M059J (cell line): Measurements from ENCODE around the gene CACHD1. TPM values are rescaled to one million over a fixed set of nuclear protein-coding genes. Genes with fewer than 3 reads are reported as not detected.
A peak's percentile ranks its signal among the peaks of the same experiment; 100 is the strongest.

ENCODE experiments used
- DNase-seq: peaks from one replicate; pipeline ENCODE4 v3.0.0-alpha.2; 2012; ENCODE audit warnings: low read depth
- total RNA-seq: library from RNA; depleted of rRNA; stranded (reverse); fragments of >200 nt; shearing (Covaris generic); gene quantifications from 2 replicates; pipeline ENCODE4 v1.2.3, GENCODE V29; 2014

Gene CACHD1
- total RNA-seq, 1 experiment from 2014 or later, result 2.1 TPM

GRCh38 chr1:64549464-64550239 is 79.7 kb downstream of the CACHD1 start:
- DNase-seq, result no peak

- DNase-seq, result no peak
These were observed 80.6 kb downstream of the CACHD1 start for GRCh38 chr1:64550510-64550909.

- DNase-seq, result no peak
These were observed 81.1 kb downstream of the CACHD1 start for GRCh38 chr1:64550946-64551605.

GRCh38 chr1:64553285-64553684 is 83.4 kb downstream of the CACHD1 start:
- DNase-seq, result no peak

GRCh38 chr1:64555947-64556346 is 86.0 kb downstream of the CACHD1 start:
- DNase-seq, result no peak

GRCh38 chr1:64561993-64562392 is 92.1 kb downstream of the CACHD1 start:
- no peak for DNase-seq

GRCh38 chr1:64563958-64564565 is 94.1 kb downstream of the CACHD1 start:
- no peak for DNase-seq

GRCh38 chr1:64564891-64565290 is 95.0 kb downstream of the CACHD1 start:
- no peak for DNase-seq

GRCh38 chr1:64567426-64568170 is 97.7 kb downstream of the CACHD1 start:
- DNase-seq, result no peak

GRCh38 chr1:64568171-64568450 is 98.2 kb downstream of the CACHD1 start:
- no peak for DNase-seq

GRCh38 chr1:64569411-64569810 is 99.5 kb downstream of the CACHD1 start:
- no peak for DNase-seq

GRCh38 chr1:64570267-64570855 is 100.4 kb downstream of the CACHD1 start:
- no peak for DNase-seq

- DNase-seq, result no peak
These were observed 102.4 kb downstream of the CACHD1 start for GRCh38 chr1:64572222-64572900.

- peak; percentile 10 for DNase-seq
These were observed 104.4 kb downstream of the CACHD1 start for GRCh38 chr1:64574301-64574700.

GRCh38 chr1:64575881-64576676 is 106.2 kb downstream of the CACHD1 start:
- no peak for DNase-seq

GRCh38 chr1:64578270-64578973 is 108.5 kb downstream of the CACHD1 start:
- no peak for DNase-seq

GRCh38 chr1:64579767-64580166 is 109.8 kb downstream of the CACHD1 start:
- no peak for DNase-seq

GRCh38 chr1:64581135-64581842 is 111.4 kb downstream of the CACHD1 start:
- DNase-seq, result no peak

GRCh38 chr1:64581843-64582185 is 111.9 kb downstream of the CACHD1 start:
- no peak for DNase-seq
